GM12878 (cell line): ENCODE results near the gene DSG2. TPM values are rescaled to one million over a fixed set of nuclear protein-coding genes. Genes with fewer than 3 reads are reported as not detected.

Source experiments
- ATAC-seq: fragments of 200-7000 bp; cut with Tn5 transposase; 3 replicates; pipeline ENCODE4 v1.9.1; 2020; ENCODE audit warnings: mild to moderate bottlenecking, moderate library complexity
- BruUV-seq: library from RNA; stranded (reverse); fragments of 400-500 nt; replicated peaks from 2 replicates; lab custom pipeline; 2021; lab: Mats Ljungman, UMichigan
- CTCF ChIA-PET: fragments of 300-600 bp; sonication (Branson Sonifier 250); formaldehyde crosslinking; extraction: SDS; loops from one replicate; lab custom pipeline; 2021; ENCODE audit warnings: inconsistent platforms; lab: Yijun Ruan, JAX
- POLR2A ChIA-PET: fragments of 350-600 bp; formaldehyde crosslinking; extraction: SDS; loops from one replicate; lab custom pipeline; 2021; ENCODE audit warnings: inconsistent platforms; lab: Charles Lee
- RAD21 ChIA-PET: fragments of 300-600 bp; sonication (Branson Sonifier 250); formaldehyde crosslinking; loops from one replicate; lab custom pipeline; 2023; ENCODE audit warnings: antibody characterized with exemption; ENCODE audit not compliant: unreplicated experiment; lab: Charles Lee
- SMC1A ChIA-PET: fragments of 300-600 bp; sonication (Branson Sonifier 250); formaldehyde crosslinking; loops from one replicate; lab custom pipeline; 2023; ENCODE audit not compliant: unreplicated experiment, uncharacterized antibody; lab: Charles Lee
- DNase-seq: peaks from one replicate; pipeline ENCODE4 v3.0.0-alpha.2; 2011; ENCODE audit warnings: low read depth, low spot score
- FAIRE-seq: peaks from 3 replicates; lab custom pipeline; 2011; peaks lifted over from hg19 to GRCh38; lab: Jason Lieb, UNC
- H2AFZ ChIP-seq: 2 replicates; pipeline ENCODE4 v1.6.0; 2011; ENCODE audit warnings: low read depth, low read length, control low read depth; ENCODE audit not compliant: control insufficient read depth
- H3K27ac ChIP-seq: 2 replicates; pipeline ENCODE4 v1.5.1; 2011; ENCODE audit warnings: control low read depth; ENCODE audit not compliant: control insufficient read depth, insufficient read depth
- H3K27me3 ChIP-seq, 2 experiments: replicated peaks in 1 of 2; 2 replicates each; pipeline versions ENCODE4 v1.6.0 to v1.6.1; 2011; ENCODE audit warnings: low read length in 1 of 2; ENCODE audit not compliant: control insufficient read depth in 2 of 2, insufficient read depth in 2 of 2
- H3K36me3 ChIP-seq, 2 experiments: 2 replicates each; pipeline ENCODE4 v1.5.1; 2011; ENCODE audit warnings: low read length in 1 of 2; ENCODE audit not compliant: control insufficient read depth in 2 of 2, insufficient read depth in 2 of 2
- H3K4me1 ChIP-seq: 2 replicates; pipeline ENCODE4 v1.6.1; 2011; ENCODE audit warnings: mild to moderate bottlenecking, low read length, moderate library complexity, mixed read lengths; ENCODE audit not compliant: control insufficient read depth, insufficient read depth
- H3K4me2 ChIP-seq: 2 replicates; pipeline ENCODE4 v1.6.0; 2011; ENCODE audit warnings: control low read depth; ENCODE audit not compliant: control insufficient read depth, insufficient read depth
- H3K4me3 ChIP-seq: fragments of 200-600 bp; sonication (generic); 2 replicates; pipeline ENCODE4 v1.5.1; 2016
- H3K79me2 ChIP-seq: 2 replicates; pipeline ENCODE4 v1.6.0; 2011; ENCODE audit warnings: low read length; ENCODE audit not compliant: control insufficient read depth, insufficient read depth
- H3K9ac ChIP-seq: 2 replicates; pipeline ENCODE4 v1.8.0; 2011; ENCODE audit warnings: low read length, control low read depth, mixed read lengths; ENCODE audit not compliant: control insufficient read depth, insufficient read depth
- H3K9me3 ChIP-seq: replicated peaks from 3 replicates; pipeline ENCODE4 v1.5.1; 2011; ENCODE audit warnings: mild to moderate bottlenecking, low read length; ENCODE audit not compliant: control insufficient read depth, insufficient read depth
- H4K20me1 ChIP-seq: 2 replicates; pipeline ENCODE4 v1.6.0; 2011; ENCODE audit not compliant: control insufficient read depth, insufficient read depth
- ASH2L ChIP-seq: fragments of 300-600, 200-600 bp; sonication (generic); IDR thresholded peaks from 2 replicates; pipeline ENCODE4 v1.6.1; 2017; ENCODE audit warnings: low read depth, mild to moderate bottlenecking, borderline replicate concordance
- ETV6 ChIP-seq, 2 experiments: fragments of 450-650 bp in 1 of 2; IDR thresholded peaks in 1 of 2; conservative IDR thresholded peaks in 1 of 2; 2 replicates each; pipeline ENCODE4 v1.6.1; 2014; ENCODE audit warnings: antibody characterized with exemption in 1 of 2, borderline replicate concordance in 1 of 2, low read depth in 1 of 2, mild to moderate bottlenecking in 1 of 2, moderate library complexity in 1 of 2
- FOS ChIP-seq: IDR thresholded peaks from 3 replicates; pipeline ENCODE4 v1.6.1; 2011; ENCODE audit warnings: borderline replicate concordance; ENCODE audit not compliant: insufficient read length; ENCODE audit errors: extremely low read depth
- HCFC1 ChIP-seq: fragments of 150-350 bp; IDR thresholded peaks from 2 replicates; pipeline ENCODE4 v1.6.1; 2014; ENCODE audit warnings: low read length
- MAX ChIP-seq: IDR thresholded peaks from 2 replicates; pipeline ENCODE4 v1.6.1; 2012; ENCODE audit warnings: low read depth, low read length, improper control_type of control experiment
- POLR2A ChIP-seq: IDR thresholded peaks from 2 replicates; pipeline ENCODE4 v1.6.1; 2011; ENCODE audit warnings: low read depth, mild to moderate bottlenecking, low read length
- RAD51 ChIP-seq: fragments of 450-650 bp; IDR thresholded peaks from 2 replicates; pipeline ENCODE4 v1.6.1; 2016; ENCODE audit warnings: moderate library complexity, mild to moderate bottlenecking, inconsistent platforms
- RELA ChIP-seq: fragments of 450-650 bp; IDR thresholded peaks from 2 replicates; pipeline ENCODE4 v1.8.0; 2014; ENCODE audit warnings: borderline replicate concordance; ENCODE audit not compliant: partially characterized antibody
- SREBF2 ChIP-seq: IDR thresholded peaks from 2 replicates; pipeline ENCODE4 v1.6.1; 2012; ENCODE audit warnings: mild to moderate bottlenecking, low read length
- TCF3 ChIP-seq: IDR thresholded peaks from 2 replicates; pipeline ENCODE4 v1.6.1; 2012; ENCODE audit warnings: low read depth, mild to moderate bottlenecking, low read length, borderline replicate concordance; ENCODE audit not compliant: insufficient read depth
- in situ Hi-C: fragments of 300-500 bp; cut with MboI; formaldehyde crosslinking; loops from 9 replicates; pipeline ENCODE4 v1.14.3; 2018; ENCODE audit warnings: mixed read lengths
- intact Hi-C: fragments of 100-400 bp; cut with micrococcal nuclease; formaldehyde crosslinking; loops from one replicate; pipeline ENCODE4 v1.14.2; 2022; ENCODE audit not compliant: unreplicated experiment
- polyA plus RNA-seq, 11 experiments: library from polyadenylated mRNA; depleted of rRNA in 4 of 11; unstranded in 6 of 11; stranded (reverse) in 5 of 11; fragments of >200 nt; fragmentation: Nextera tagmentation in 4 of 11; fragmentation: Illumina TruSeq in 1 of 11; extraction: Ambion mirVana in 4 of 11; extraction: Trizol in 1 of 11; gene quantifications; 1 replicate in 1 of 11; 2 replicates in 10 of 11; pipeline versions ENCODE4 v1.2.1 to v1.2.3, GENCODE V29; 2011 to 2016; ENCODE audit warnings: inconsistent platforms in 2 of 11, missing spikeins in 2 of 11, low read depth in 1 of 11
- total RNA-seq, 4 experiments: library from RNA; depleted of rRNA in 3 of 4; stranded (reverse); fragments of >200 nt in 3 of 4; fragmentation: Illumina TruSeq in 1 of 4; extraction: Trizol in 1 of 4; gene quantifications; 2 replicates each; pipeline versions ENCODE4 v1.2.1 to v1.2.3, GENCODE V29; 2013 to 2021

DSG2 gene
- total and polyA plus RNA-seq, 10 of the 15 experiments (the other 5 are each of a cell fraction or from before 2014, with no cell fraction given): 11.7 to 46.2 (median 28.0) TPM

- TF ChIP-seq ETV6 (conservative IDR thresholded peaks at IDR 0.05 in 1 of 2, IDR thresholded peaks at IDR 0.05 in 1 of 2; ENCODE audit: borderline replicate concordance in 1 of 2, low read depth in 1 of 2): no peak
These were observed 11.6 kb downstream of the DSG2 start (continued) for GRCh38 chr18:31509571-31509970.

GRCh38 chr18:31510319-31510718 is 12.3 kb downstream of the DSG2 start:
- peaks cover 13% of the 10 kb centered on the region for H3K4me1 ChIP-seq
- TF ChIP-seq POLR2A: no peak
- no peak for TF ChIP-seq SREBF2
- TF ChIP-seq HCFC1: no peak
- TF ChIP-seq TCF3: no peak
- TF ChIP-seq RAD51: no peak
- TF ChIP-seq MAX: no peak
- no peak for TF ChIP-seq ASH2L
- no peak for TF ChIP-seq RELA
- no peak for TF ChIP-seq FOS
- no peaks in the 10 kb centered on the region; the same call in 2 of the 3 replicates for H3K9me3 ChIP-seq
- no peaks in the 10 kb centered on the region for H4K20me1 ChIP-seq
- SMC1A ChIA-PET: interaction anchor here (0.9 to 3.2 kb wide), 6 partner anchors 9 to 86 kb away, joined by 3 to 21 read pairs (median 8); partner anchors contain the start of gene DSG2
- no peaks in the 10 kb centered on the region for H3K36me3 ChIP-seq
- H2AFZ ChIP-seq: no peak overlapping the region
- in situ Hi-C loops (no loop called here), intact Hi-C loops (no loop called here)
- CTCF ChIA-PET: interaction anchor here (0.7 to 1.6 kb wide), 5 partner anchors 10 to 86 kb away, joined by 3 to 6 read pairs (median 5); no protein-coding TSS in a partner anchor
- ATAC-seq (peak; percentile 48), FAIRE-seq (no peak), DNase-seq (no peak)
- no peak overlapping the region for H3K27ac ChIP-seq
- POLR2A ChIA-PET: interaction anchor here (1.0 to 3.0 kb wide), 2 partner anchors 9 to 10 kb away, joined by 3 to 9 read pairs; no protein-coding TSS in a partner anchor
- RAD21 ChIA-PET: interaction anchor here (1.0 to 3.1 kb wide), 3 partner anchors 10 to 19 kb away, joined by 3 to 16 read pairs (median 3); no protein-coding TSS in a partner anchor
- no peaks in the 10 kb centered on the region for H3K27me3 ChIP-seq
- H3K4me3 ChIP-seq: no peak overlapping the region
- no peak overlapping the region; the same call in 1 of the 2 replicates for H3K4me2 ChIP-seq
- no peak overlapping the region for H3K9ac ChIP-seq
- H3K79me2 ChIP-seq: peaks cover 11% of the 10 kb centered on the region
- BruUV-seq: no TSS peak
